NCI-H1436 (cell line): Measurements from ENCODE around the gene TMC7.
"Not testable (repeated sequence)": the region's sequence is repeated elsewhere in the genome, so short reads cannot be mapped to it uniquely, and the experiment has no call there.

Experiments
- DNase-seq: peaks from one replicate; lab custom pipeline; 2025; lab: John Stamatoyannopoulos, UW

Gene TMC7

DNA sequence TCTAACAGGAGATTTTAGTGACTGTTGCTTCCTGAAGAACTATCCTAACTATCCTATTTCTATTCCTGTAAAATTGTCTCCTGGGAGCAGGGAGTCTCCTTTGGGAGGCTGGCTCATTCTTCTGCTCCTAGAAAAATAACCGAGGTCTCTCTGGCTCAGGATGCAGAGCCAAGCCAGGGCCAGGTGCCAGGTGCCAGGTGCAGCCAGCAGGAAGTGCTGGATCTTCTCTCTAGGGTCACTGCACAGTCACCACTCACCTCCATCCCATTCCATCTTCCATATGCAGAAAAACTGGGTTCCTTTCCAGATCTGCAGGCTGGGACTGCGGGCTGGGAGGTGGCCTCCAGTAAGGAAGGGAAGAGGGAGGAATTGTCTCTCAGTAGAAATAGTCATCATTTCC lies 3.8 kb upstream of the TMC7 start:
- DNase-seq, result no peak

DNA sequence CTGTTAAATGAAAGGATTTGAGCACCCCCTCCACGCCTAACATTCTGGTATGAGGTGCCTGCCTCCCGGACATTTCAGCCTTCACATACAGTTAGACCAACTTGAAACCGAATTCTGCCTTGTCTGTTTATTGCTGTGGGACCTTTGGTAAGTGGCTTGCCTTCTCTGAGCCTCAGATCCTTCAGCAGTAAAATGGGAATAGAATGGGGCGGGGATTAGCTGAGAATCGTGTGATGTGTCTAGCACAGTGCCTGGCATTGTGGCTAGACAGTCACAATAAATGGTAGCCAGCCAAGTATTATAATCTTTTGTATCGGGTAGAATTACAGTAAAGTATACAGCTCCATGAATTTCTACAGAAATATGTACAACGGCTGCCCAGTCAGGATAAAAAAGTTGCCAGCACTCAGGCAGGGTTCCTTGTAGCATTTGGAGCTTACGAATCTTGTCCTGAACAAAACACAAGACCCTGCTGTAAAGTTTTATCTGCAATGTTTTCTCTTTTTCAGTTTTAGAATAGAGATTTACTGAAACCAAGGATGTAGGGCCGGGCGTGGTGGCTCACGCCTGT lies 786 bp downstream of the TMC7 start:
- no peak for DNase-seq

DNA sequence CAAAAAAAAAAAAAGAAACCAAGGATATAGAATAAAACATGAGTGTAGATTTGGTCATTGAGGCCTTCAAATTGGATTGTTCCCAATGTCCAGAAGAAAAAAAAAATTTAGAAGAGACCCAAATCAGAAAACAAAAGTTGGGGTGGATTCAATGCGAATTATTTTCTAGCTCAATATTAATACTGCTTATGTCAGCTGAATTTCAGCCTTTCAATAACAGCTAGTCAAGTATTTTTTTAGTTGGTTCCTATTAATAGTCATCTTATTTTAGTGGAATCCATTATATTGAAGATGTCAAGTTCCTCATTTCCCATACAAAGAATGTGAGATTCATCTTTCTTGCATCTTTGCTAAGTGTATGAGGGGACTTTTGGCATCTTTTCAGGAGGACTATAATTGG lies 1.5 kb downstream of the TMC7 start:
- not testable (repeated sequence) for DNase-seq

DNA sequence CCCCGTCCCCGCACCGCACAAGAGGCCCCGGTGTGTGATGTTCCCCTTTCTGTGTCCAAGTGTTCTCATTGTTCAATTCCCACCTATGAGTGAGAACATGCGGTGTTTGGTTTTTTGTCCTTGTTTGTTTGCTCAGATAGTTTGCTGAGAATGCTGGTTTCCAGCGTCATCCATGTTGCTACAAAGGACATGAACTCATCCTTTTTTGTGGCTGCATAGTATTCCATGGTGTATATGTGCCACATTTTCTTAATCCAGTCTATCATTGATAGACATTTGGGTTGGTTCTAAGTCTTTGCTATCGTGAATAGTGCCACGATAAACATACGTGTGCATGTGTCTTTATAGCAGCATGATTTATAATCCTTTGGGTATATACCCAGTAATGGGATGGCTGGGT lies 8.0 kb downstream of the TMC7 start:
- not testable (repeated sequence) for DNase-seq

DNA sequence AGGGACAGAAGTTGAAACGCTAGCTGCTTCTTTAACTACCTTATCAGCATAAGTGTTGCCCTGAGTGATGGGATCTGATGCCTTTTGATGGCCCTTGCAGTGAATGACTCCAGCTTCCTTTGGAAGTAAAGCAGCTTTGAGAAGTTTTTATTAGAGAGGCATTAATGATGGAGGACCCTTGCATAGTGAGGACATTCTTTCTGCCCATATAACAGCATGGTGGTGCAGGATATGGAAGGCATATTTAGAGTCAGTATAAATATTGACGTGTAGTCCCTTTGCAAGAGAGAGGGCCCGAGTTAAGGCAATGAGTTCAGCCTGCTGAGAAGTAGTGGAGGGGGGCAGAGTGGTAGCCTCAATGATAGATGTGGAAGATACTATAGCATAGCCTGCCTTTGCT lies 9.8 kb downstream of the TMC7 start:
- DNase-seq, result not testable (repeated sequence)

DNA sequence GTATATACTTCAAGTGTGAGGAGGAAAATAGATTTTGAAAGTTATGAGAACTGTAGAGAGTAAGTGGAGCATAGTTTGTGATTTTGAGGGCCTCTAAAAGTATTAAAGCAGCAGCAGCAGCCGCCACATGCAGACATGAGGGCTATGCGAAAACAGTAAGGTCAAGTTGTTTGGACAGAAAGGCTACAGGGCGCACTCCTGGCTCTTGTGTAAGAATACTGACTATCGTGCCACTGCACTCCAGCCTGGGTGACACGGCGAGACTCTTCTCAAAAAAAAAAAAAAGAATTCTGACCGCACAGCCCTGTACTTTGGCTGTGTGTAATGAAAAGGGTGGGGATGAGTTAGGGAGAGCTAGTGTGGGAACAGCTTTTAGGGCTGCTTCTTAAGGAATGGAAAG lies 10.4 kb downstream of the TMC7 start:
- DNase-seq, result not testable (repeated sequence)

DNA sequence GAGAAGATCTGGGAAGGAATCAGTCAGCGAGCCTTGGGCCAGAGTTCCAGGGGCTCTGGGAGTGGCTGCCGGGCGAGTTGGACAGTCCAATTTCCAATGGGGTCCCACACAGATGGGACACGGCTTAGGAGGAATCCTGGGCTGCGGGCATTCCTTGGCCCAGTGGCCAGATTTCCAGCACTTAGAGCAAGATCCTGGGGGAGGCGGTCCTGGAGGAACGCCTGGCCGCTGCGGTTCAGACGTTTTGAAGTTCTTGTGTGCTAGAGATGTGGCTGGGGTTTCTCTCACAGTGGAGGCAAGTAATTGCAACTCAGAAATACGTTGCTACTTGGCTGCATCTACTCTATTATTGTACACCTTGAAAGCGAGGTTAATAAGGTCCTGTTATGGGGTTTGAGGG lies 11.7 kb downstream of the TMC7 start:
- DNase-seq, result not testable (repeated sequence)

DNA sequence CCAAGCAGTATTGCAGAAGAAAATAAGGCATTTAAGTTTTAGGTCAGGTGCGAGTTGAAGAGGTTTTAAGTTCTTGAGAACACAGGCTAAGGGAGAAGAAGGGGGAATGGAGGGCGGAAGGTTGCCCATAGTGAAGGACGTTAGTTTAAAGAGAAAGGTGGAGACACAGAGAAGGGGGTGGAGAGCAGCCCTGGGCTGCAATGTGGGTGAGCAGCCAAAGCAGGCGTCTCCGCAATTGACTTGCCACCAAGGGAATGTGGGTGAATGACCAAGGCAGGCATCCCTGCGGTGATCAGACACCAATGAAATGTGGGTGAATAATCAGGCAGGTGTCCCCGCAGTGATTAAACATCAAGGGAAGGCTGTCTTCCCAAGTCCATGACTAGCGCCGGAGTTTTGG lies 12.8 kb downstream of the TMC7 start:
- not testable (repeated sequence) for DNase-seq

DNA sequence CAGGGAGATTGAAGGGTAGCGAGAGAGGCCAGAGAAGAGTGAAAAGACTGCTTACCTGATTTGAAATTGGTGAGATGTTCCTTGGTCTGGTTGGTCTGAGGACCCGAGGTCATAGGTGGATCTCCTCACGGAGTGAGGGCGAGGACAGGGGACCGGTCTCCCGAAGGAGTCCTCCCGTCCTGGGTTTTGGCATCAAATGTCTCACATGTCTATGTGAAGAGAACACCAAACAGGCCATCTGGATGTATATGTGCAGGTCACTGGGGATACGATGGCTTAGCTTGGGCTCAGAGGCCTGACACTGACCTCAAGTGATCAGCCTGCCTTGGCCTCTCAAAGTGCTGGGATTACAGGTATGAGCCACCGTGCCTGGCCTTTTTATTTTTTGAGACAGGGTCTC lies 13.3 kb downstream of the TMC7 start:
- DNase-seq, result not testable (repeated sequence)

DNA sequence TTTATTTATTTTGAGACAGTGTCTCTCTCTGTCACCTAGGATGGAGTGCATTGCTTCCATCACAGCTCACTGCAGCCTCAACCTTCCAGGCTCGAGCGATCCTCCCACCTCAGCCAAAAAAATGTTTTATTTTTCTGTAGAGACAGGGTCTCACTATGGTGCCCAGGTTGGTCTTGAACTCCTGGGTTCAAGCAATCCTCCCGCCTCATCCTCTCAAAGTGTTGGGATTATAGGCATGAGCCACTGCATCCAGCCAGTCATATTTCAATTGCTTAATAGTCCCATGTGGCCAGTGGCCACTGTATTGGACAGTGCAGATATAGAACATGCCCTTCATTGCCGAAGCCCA lies 15.3 kb downstream of the TMC7 start:
- no peak for DNase-seq

DNA sequence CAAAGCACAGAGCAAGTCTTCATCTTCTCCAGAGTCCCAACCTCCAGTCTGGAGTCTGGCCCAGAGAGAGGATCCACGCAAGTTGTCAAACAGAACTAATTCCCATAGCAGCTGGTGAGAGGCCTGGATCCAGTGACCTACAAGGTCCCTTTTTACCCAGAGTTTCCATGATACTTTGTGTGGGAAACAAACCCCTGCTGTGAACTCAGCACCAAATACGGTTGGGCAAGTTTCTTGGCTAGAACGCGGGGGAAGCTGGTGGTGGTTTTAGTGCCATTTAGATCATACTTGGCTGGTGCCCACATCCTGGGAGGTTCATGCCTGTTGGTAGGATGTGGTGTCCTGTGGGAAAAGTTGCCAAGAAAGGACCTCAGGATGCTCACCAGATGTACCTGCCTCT lies 18.1 kb downstream of the TMC7 start:
- no peak for DNase-seq

DNA sequence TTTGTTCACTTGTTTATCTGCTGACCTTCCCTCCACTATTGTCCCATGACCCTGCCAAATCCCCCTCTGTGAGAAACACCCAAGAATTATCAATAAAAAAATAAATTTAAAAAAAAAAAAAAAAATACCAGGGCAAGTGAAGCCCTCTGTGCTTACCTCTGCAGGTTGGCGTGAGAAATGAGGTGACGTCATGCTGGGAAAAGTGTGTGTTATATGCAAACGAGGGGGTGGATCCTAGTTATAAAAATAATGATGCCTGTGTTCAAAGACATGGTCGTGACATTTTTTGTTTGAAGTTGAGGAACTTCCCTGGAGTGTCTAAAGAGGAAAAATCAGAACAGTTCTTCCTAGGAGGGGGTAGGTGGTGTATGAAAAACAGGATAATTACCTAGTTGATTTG lies 20.2 kb downstream of the TMC7 start:
- DNase-seq, result no peak

DNA sequence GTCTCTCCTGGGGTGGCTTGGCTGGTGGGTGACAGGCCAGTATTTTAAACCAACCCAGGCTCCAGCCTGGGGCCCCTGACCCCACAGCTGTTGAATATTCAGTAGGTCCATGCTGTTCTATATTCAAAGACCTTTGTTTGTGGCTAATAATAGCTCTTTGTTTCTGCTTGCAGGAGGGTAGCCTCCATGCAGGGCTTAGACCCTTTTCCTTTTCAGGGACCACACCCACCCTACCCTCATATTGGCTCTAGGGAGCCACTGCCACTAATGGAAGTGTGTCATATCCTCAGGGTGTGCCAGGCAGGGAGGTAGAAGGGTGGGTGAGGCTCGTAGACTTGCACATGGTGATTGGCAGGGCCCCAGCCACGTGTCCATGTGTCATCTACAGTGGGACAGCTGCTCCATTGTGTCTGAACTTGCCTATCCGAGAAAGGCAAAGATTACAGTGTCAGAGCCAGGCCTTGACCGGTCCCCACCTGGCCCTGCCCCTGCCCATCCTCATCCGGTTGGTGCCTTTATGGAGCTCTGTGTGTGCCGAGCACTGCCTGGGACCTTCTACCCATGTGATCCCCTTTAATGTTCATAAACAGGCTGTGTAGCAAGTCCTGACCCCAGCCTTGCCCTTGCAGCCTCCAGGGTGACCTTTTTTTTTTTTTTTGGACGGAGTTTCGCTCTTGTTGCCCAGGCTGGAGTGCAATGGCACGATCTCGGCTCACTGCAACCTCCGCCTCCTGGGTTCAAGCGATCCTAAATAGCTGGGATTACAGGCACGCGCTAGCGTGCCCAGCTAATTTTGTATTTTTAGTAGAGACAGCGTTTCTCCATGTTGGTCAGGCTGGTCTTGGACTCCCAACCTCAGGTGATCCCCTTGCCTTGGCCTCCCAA lies 22.1 kb downstream of the TMC7 start:
- no peak for DNase-seq

DNA sequence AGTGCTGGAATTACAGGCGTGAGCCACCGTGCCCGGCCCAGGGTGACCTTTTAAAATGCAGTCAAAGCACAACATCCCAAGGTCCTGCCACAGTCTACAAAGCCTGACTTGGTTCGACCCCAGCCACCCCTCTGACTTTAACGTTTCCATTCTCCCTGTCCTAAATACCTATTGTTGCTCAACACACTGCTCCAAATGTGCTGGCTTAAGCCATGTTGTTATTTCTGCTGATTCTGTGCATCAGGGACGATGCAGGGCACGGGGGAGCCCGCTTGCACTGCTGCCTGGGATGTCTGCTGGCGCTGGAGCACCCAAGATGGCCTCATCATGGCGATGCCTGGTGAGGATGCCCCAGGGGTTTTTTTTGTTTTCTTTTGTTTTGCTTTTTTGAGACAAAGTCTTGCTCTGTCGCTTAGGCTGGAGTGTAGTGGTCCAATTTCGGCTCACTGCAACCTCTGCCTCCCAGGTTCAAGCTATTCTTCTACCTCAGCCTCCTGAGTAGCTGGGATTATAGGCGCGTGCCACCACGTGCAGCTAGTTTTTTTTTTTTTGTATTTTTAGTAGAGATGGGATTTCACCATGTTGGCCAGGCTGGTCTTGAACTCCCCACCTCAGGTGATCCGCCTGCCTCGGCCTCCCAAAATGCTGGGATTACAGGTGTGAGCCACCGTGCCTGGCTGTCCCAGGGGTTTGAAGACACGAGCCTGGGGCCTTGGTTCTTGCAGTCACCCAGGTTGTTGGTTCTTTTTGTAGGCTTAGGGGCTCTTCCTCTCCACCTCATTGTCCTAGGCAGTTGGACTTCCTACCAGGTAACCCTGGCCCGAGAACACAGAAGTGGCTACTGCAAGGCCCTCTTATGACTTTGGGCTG lies 22.9 kb downstream of the TMC7 start:
- no peak for DNase-seq

DNA sequence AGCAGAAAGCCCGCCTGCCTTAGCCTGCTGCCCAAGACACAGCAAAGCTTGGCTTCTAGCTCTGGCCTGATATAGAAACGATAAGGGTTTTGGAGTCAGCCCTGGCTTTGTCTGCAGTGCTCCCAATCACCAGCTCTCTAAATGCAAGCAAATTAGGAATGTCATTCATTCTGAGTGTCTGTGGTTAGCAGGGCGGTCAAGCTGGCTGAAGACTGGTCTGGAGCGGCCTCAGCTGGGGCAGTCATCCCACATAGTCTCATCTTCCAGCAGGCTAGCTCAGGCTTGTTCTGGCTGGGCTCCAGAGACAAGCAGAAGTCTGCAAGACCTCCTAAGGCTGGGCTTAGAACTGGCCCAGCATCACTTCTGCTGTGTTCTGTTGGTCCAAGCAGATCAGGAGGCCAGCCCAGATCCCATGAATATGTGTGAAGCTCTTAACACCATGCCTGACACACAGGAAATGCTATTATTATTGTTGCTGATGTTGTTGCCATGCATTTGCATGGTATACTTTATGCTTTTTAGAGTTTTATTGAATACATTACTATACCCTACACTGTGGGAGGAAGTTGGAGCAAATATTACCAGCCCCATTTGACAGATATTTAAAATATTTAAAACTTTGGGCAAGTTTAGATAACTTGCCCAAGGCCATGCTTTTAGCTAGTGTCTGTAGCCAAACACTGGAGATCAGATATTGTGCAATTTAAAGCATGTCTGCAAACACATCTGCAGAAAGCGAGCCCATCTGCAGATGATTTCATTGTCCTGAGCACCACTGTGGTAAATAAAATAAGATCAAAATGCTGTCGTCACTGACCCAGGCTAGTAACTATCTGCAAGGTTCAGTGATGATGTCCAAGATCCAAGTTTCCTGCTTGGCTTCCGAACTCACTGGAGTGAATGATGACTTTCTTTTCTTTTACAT lies 24.8 kb downstream of the TMC7 start:
- DNase-seq, result no peak

DNA sequence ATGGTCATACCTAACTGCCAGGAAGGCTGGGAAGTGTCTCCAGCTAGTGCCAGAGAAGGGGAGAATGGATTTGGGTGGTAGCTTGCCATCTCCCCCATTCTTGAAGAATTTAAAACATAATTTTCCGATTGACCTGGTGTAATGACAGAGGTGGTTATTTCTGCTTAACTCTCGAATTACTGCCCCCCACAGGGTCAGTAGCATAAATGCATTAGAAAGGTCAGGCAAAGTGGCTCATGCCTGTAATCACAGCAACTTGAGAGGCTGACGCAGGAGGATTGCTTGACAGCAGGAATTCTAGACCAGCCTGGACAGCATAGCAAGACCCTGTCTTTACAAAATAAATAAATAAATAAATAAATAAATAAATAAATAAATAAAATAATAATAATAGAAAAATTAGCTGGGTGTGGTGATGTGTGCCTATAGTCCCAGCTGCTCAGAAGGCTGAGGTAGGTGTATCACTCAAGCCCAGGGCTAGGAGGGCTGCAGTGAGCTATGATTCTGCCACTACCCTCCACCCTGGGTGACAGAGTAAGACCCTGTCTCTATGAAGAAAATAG lies 27.5 kb downstream of the TMC7 start:
- DNase-seq, result no peak

DNA sequence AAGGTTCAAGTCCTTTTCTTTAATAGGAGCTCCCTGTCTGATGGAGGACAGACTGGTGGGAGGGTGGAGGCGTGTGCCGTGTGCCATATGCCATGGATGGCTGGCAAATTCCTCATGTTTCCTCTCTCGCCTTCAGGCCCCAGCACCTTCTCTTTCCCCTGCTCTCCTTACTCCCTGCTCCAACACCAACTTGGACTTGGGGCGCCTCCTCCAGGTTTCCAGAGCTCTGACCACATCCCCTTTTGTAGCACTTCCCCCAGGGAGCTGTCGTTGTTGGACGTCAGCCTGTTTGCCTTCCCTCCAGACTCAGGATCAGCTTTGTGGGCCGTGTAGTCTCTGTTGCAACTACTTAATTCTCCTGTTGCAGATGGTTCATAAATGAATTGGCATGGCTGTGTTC lies 30.7 kb downstream of the TMC7 start:
- DNase-seq, result no peak

DNA sequence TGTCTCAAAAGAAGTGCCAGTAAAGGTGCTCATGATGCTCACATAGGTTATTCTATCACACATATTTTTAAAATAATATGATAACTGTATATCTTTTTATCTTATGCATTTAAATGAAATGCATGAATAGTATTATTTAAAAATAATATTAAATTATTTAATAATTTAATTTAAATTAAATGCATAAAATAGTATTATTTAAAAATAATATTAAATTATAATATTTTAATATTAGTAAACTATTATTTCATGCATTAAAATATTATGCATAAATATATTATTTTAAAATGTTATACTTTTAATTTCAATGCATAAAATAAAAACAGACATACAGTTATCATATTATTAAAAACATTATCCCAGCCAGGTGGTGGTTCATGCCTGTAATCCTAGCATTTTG lies 33.4 kb downstream of the TMC7 start:
- no peak for DNase-seq

DNA sequence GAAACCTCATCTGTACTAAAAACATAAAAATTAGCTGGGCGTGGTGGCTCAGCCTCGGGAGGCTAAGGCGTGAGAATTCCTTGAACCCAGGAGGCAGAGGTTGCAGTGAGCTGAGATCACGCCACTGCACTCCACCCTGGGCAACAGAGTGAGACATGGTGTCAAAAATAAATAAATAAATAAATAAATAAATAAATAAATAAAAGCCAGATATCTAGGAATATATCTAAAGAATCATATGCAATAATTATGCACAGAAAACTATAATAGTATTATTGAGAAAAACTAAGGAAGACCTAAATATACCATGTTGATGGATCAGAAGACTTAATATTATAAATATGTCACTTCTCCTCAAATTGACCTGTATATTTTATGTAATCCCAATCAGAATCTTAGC lies 37.0 kb downstream of the TMC7 start:
- no peak for DNase-seq

DNA sequence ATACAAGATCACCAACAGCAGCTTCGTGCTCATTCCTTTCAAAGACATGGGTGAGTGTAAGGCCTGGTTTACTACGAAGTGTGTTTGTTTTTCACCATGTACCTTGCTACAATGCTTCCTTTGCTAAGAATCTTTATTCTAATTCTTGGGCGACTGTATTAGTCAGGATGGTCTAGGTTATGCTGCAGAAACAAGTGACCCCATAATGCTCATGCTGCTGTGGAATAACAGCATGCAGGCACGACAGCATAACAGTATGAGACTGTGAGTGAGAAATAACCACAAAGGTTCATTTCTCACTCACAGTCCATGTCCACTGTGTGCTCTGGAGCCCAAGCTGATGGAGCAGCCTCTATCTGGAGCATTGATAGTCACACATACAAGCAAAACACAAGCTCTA lies 38.0 kb downstream of the TMC7 start:
- no peak for DNase-seq

DNA sequence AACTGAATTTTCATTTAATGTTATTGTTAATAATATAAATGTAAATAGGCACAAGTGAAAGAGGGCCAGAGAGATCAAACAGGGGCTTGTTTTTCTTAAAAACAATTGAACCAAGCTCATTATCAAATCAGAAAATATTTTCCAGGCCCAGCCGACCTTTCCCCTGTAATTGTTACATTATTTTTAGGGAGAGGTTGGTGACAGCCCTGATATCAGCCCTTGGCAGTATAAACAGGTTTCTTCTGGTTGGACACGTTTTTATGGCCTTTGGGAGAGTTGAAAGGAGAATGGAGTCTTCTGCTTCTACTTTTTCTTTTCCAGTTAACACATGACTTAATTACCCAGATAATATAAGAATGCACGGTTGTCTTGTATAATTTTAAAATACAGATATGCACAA lies 43.7 kb downstream of the TMC7 start:
- DNase-seq, result no peak

DNA sequence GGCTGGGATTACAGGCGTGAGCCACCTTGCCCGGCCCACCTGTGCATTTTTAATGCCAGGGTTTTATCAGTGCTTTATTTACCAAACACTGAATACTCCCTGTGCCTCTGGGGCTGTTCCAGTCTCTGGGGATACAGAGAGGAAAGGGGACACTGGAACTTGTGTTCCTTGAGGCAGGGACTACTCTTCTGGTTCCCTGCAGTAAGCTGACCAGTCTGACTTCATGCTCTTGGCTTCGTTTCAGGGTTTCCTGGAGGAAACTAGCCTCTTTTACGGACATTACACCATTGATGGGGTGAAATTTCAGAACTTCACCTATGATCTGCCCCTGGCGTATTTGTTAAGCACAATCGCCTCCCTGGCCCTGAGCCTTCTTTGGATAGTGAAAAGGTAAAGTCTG lies 46.2 kb downstream of the TMC7 start:
- no peak for DNase-seq
